Lower leg skin (tissue), 3 donors: Measurements from ENCODE around the gene CAMTA1.

Source experiments
- POLR2A ChIP-seq, 2 donors: fragments of 450-650 bp; IDR thresholded peaks; one replicate each; pipeline ENCODE4 v1.6.1; 2016 to 2017; ENCODE audit warnings: antibody characterized with exemption in 2 of 2, mild to moderate bottlenecking in 1 of 2, moderate library complexity in 1 of 2
- TF ChIP-seq, protein P1 (sequence below), 3 donors: fragments of 450-650 bp; IDR thresholded peaks; one replicate each; pipeline ENCODE4 v1.5.1; 2016; ENCODE audit warnings: antibody characterized with exemption in 3 of 3, mild to moderate bottlenecking in 3 of 3, moderate library complexity in 2 of 3

GRCh38 chr1:7089497-7089896 lies 304.2 kb downstream of the CAMTA1 start:
- TF ChIP-seq POLR2A (IDR thresholded peaks at IDR 0.05) = no peak
- TF ChIP-seq, protein P1, sequence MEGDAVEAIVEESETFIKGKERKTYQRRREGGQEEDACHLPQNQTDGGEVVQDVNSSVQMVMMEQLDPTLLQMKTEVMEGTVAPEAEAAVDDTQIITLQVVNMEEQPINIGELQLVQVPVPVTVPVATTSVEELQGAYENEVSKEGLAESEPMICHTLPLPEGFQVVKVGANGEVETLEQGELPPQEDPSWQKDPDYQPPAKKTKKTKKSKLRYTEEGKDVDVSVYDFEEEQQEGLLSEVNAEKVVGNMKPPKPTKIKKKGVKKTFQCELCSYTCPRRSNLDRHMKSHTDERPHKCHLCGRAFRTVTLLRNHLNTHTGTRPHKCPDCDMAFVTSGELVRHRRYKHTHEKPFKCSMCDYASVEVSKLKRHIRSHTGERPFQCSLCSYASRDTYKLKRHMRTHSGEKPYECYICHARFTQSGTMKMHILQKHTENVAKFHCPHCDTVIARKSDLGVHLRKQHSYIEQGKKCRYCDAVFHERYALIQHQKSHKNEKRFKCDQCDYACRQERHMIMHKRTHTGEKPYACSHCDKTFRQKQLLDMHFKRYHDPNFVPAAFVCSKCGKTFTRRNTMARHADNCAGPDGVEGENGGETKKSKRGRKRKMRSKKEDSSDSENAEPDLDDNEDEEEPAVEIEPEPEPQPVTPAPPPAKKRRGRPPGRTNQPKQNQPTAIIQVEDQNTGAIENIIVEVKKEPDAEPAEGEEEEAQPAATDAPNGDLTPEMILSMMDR (IDR thresholded peaks at IDR 0.05) = no peak
